Mesendoderm (in vitro differentiated cells): ENCODE data around the gene CTNND2.

Source experiments
- DNase-seq: peaks from one replicate; pipeline ENCODE4 v3.0.0; 2013
- H2AK5ac ChIP-seq: 2 replicates; pipeline ENCODE4 v1.6.1; 2013; ENCODE audit warnings: low read length, inconsistent platforms
- H2BK120ac ChIP-seq: 2 replicates; pipeline ENCODE4 v1.6.1; 2013; ENCODE audit warnings: low read depth, mild to moderate bottlenecking, low read length, moderate library complexity, mixed read lengths
- H2BK15ac ChIP-seq: replicated peaks from 2 replicates; pipeline ENCODE4 v1.6.1; 2013; ENCODE audit warnings: low read depth, mild to moderate bottlenecking, moderate library complexity
- H2BK5ac ChIP-seq: 2 replicates; pipeline ENCODE4 v1.6.1; 2013; ENCODE audit warnings: low read length, inconsistent platforms
- H3K18ac ChIP-seq: 2 replicates; pipeline ENCODE4 v1.6.1; 2013; ENCODE audit warnings: mild to moderate bottlenecking, low read length, mixed read lengths
- H3K23ac ChIP-seq: one replicate; pipeline ENCODE4 v1.6.1; 2013; ENCODE audit warnings: low read length
- H3K27ac ChIP-seq: 2 replicates; pipeline ENCODE4 v1.5.1; 2013; ENCODE audit warnings: low read depth, mild to moderate bottlenecking, inconsistent platforms, low read length, moderate library complexity
- H3K27me3 ChIP-seq: 2 replicates; pipeline ENCODE4 v1.6.1; 2013; ENCODE audit warnings: low read length, control low read depth, mild to moderate bottlenecking, inconsistent platforms; ENCODE audit not compliant: insufficient read depth, poor library complexity
- H3K36me3 ChIP-seq: 2 replicates; pipeline ENCODE4 v1.6.1; 2013; ENCODE audit warnings: low read length, inconsistent platforms; ENCODE audit not compliant: control insufficient read depth, insufficient read depth
- H3K4ac ChIP-seq: one replicate; pipeline ENCODE4 v1.6.1; 2013; ENCODE audit warnings: low read depth, mild to moderate bottlenecking, low read length, moderate library complexity
- H3K4me1 ChIP-seq: 2 replicates; pipeline ENCODE4 v1.6.1; 2013; ENCODE audit warnings: low read depth, low read length, inconsistent platforms; ENCODE audit not compliant: control insufficient read depth
- H3K4me2 ChIP-seq: 2 replicates; pipeline ENCODE4 v1.6.1; 2013; ENCODE audit warnings: low read length
- H3K4me3 ChIP-seq: 2 replicates; pipeline ENCODE4 v1.5.1; 2013; ENCODE audit warnings: mild to moderate bottlenecking, low read length
- H3K56ac ChIP-seq: one replicate; pipeline ENCODE4 v1.6.1; 2013; ENCODE audit warnings: low read length
- H3K79me1 ChIP-seq: 2 replicates; pipeline ENCODE4 v1.6.1; 2013; ENCODE audit warnings: low read length, inconsistent platforms
- H3K79me2 ChIP-seq: 2 replicates; pipeline ENCODE4 v1.6.1; 2013; ENCODE audit warnings: mild to moderate bottlenecking, low read length; ENCODE audit not compliant: control insufficient read depth, insufficient read depth
- H3K9ac ChIP-seq: 2 replicates; pipeline ENCODE4 v1.6.1; 2013; ENCODE audit warnings: low read length, inconsistent platforms
- H4K5ac ChIP-seq: one replicate; pipeline ENCODE4 v1.6.1; 2013; ENCODE audit warnings: low read length
- H4K8ac ChIP-seq: one replicate; pipeline ENCODE4 v1.6.1; 2013; ENCODE audit warnings: low read depth, mild to moderate bottlenecking, control low read depth, low read length, moderate library complexity
- WGBS: extraction: QIAGEN DNeasy Blood & Tissue Kit; methylation state at CpG from one replicate; pipeline ENCODE4 v1.1.7; 2013; ENCODE audit warnings: low lambda C conversion rate, missing lambda C conversion rate; ENCODE audit not compliant: insufficient coverage; ENCODE audit errors: extremely low coverage; 5-methylcytosine and 5-hydroxymethylcytosine counted together

CTNND2 gene

DNA sequence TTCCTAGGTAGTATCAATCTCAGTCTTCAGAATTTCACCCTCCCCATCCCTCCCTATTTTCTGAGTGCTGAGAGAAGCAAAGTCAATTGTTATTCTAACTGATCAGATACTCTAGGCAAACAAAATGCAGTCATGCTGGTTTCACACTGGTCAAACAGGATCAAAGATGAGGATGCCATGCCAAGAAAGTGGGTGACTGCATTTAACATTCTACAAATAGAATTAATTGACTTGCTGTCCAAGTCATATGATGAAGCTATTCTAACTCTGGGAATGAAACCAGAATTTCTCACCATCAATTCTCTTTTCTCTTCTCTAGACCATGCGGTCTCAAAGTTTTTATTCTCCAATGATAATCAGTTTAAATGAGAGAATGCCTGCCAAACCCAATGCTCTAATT lies 112.5 kb downstream of the CTNND2 start:
- DNase-seq = peak; percentile 9
- no peaks in the 10 kb centered on the region for H3K79me2 ChIP-seq

GRCh38 chr5:11790201-11790600 lies 114.0 kb downstream of the CTNND2 start:
- Histone ChIP-seq H3K36me3 (no peaks in the 10 kb centered on the region), H3K9ac (no peak overlapping the region), H2BK15ac (no peak overlapping the region), H3K4me1 (no peaks in the 10 kb centered on the region), H2BK120ac (no peak overlapping the region), H4K5ac (no peak overlapping the region), H3K4me2 (no peak overlapping the region), H3K23ac (no peak overlapping the region), H3K18ac (no peak overlapping the region), H3K4me3 (no peak overlapping the region), H3K56ac (no peak overlapping the region), H2AK5ac (no peak overlapping the region), H3K79me2 (no peaks in the 10 kb centered on the region), H3K27ac (no peak overlapping the region), H4K8ac (no peak overlapping the region), H3K79me1 (no peaks in the 10 kb centered on the region), H3K4ac (no peak overlapping the region), H3K27me3 (no peaks in the 10 kb centered on the region), H2BK5ac (no peak overlapping the region)
- no CpG with 5 or more reads among the region's 2 CpGs for WGBS
- DNase-seq = no peak

More for the DNA sequence above, 112.5 kb downstream of the CTNND2 start:
- no peak overlapping the region for H4K5ac ChIP-seq
- no peak overlapping the region for H3K23ac ChIP-seq
- no peak overlapping the region for H2BK5ac ChIP-seq
- H3K9ac ChIP-seq = no peak overlapping the region
- no peak overlapping the region for H3K4ac ChIP-seq
- no peak overlapping the region for H2BK15ac ChIP-seq
- no peak overlapping the region for H3K18ac ChIP-seq
- H2AK5ac ChIP-seq = no peak overlapping the region
- no peak overlapping the region for H3K27ac ChIP-seq
- H3K27me3 ChIP-seq = no peaks in the 10 kb centered on the region
- no peaks in the 10 kb centered on the region for H3K4me1 ChIP-seq
- no CpG with 5 or more reads among the region's 1 CpG for WGBS
- no peaks in the 10 kb centered on the region for H3K36me3 ChIP-seq
- H2BK120ac ChIP-seq = no peak overlapping the region
- H4K8ac ChIP-seq = no peak overlapping the region
- H3K56ac ChIP-seq = no peak overlapping the region
- no peaks in the 10 kb centered on the region for H3K79me1 ChIP-seq
- no peak overlapping the region for H3K4me2 ChIP-seq
- H3K4me3 ChIP-seq = no peak overlapping the region

- H3K79me2 ChIP-seq = no peaks in the 10 kb centered on the region
- H2BK15ac ChIP-seq = no peak overlapping the region
- H4K8ac ChIP-seq = no peak overlapping the region
- no CpG with 5 or more reads among the region's 6 CpGs for WGBS
- H3K36me3 ChIP-seq = no peaks in the 10 kb centered on the region
- H3K4ac ChIP-seq = no peak overlapping the region
- H3K4me3 ChIP-seq = no peak overlapping the region
- H2BK120ac ChIP-seq = no peak overlapping the region
- H2BK5ac ChIP-seq = no peak overlapping the region
- H3K56ac ChIP-seq = no peak overlapping the region
- no peak overlapping the region for H4K5ac ChIP-seq
- no peaks in the 10 kb centered on the region for H3K79me1 ChIP-seq
- H3K9ac ChIP-seq = no peak overlapping the region
- H2AK5ac ChIP-seq = no peak overlapping the region
- no peak overlapping the region for H3K23ac ChIP-seq
- H3K27me3 ChIP-seq = no peaks in the 10 kb centered on the region
- H3K18ac ChIP-seq = no peak overlapping the region
- no peak overlapping the region for H3K4me2 ChIP-seq
- no peak overlapping the region for H3K27ac ChIP-seq
- DNase-seq = no peak
- no peaks in the 10 kb centered on the region for H3K4me1 ChIP-seq
Observed at GRCh38 chr5:11785771-11786352, 118.4 kb downstream of the CTNND2 start.

DNA sequence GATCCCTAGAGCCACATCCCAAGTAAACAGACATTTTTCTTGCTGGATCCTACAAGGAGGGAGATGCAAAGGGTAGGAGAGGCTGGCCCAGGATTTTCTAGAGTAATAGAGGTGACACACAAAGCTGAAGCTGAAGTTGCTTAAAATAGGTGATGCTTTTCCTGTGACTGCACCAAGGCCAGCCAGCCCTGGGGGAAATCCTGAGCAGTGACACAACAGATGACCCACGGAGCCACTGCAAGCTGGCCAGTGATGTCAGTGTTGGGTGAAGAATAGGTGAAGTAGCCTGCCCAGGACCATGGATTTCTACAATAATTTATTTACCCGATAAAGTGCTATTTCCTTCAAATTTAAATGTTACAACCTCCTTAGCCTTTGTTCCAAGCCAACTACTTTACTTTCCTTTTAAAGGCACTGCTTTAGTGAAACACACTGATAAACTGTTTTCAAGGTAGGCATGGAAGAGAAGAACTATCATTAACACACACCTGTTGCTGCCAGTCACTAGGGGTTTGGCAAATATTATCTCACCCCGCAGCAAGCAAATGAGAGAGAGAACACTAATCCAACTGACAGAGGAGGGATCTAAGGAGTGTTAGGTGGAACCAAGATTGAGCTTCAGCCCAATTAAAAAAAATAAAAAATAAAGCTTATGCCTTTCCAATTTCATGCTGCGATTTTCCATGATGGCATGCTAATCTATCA lies 123.5 kb downstream of the CTNND2 start:
- no peak overlapping the region for H4K8ac ChIP-seq
- H2AK5ac ChIP-seq = no peak overlapping the region
- H3K4me3 ChIP-seq = no peak overlapping the region
- H2BK15ac ChIP-seq = no peak overlapping the region
- no peaks in the 10 kb centered on the region for H3K27me3 ChIP-seq
- no peak overlapping the region for H3K4me2 ChIP-seq
- H3K9ac ChIP-seq = no peak overlapping the region
- no peaks in the 10 kb centered on the region for H3K79me1 ChIP-seq
- no CpG with 5 or more reads among the region's 4 CpGs for WGBS
- no peak for DNase-seq
- H3K36me3 ChIP-seq = no peaks in the 10 kb centered on the region
- H3K56ac ChIP-seq = no peak overlapping the region
- no peak overlapping the region for H2BK5ac ChIP-seq
- no peak overlapping the region for H3K23ac ChIP-seq
- no peak overlapping the region for H3K27ac ChIP-seq
- no peaks in the 10 kb centered on the region for H3K4me1 ChIP-seq
- no peak overlapping the region for H3K18ac ChIP-seq
- H3K4ac ChIP-seq = no peak overlapping the region
- no peaks in the 10 kb centered on the region for H3K79me2 ChIP-seq
- H4K5ac ChIP-seq = no peak overlapping the region
- H2BK120ac ChIP-seq = no peak overlapping the region

- Histone ChIP-seq H3K4me1 (no peaks in the 10 kb centered on the region), H3K27me3 (no peaks in the 10 kb centered on the region), H3K79me1 (no peaks in the 10 kb centered on the region), H2BK5ac (no peak overlapping the region), H3K4me2 (no peak overlapping the region), H3K56ac (no peak overlapping the region), H3K36me3 (no peaks in the 10 kb centered on the region), H3K4ac (no peak overlapping the region), H3K23ac (no peak overlapping the region), H2BK120ac (no peak overlapping the region), H4K8ac (no peak overlapping the region), H3K27ac (no peak overlapping the region), H3K9ac (no peak overlapping the region), H3K79me2 (no peaks in the 10 kb centered on the region), H2AK5ac (no peak overlapping the region), H2BK15ac (no peak overlapping the region), H3K4me3 (no peak overlapping the region), H3K18ac (no peak overlapping the region), H4K5ac (no peak overlapping the region)
- WGBS = 100% methylated on average over 1 of the region's 2 CpGs
- no peak for DNase-seq
Observed at GRCh38 chr5:11777096-11777495, 127.2 kb downstream of the CTNND2 start.

DNA sequence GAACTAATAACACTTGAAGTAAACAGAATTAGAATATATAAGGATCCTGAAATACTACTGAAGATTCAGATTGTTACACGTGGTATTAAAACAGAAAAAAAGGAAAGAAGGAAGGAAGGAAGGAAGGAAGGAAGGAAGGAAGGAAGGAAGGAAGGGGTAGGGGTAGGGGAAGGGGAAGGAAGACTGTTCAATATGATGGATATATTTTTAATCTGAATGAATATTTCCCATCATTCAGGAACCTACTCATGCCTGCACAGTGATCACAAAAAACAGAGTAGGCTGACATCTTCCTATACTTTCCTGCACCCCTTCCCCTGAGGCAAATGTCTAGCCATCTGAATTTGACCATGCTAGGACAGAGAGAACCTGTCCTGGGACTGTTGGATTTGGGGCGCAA lies 133.9 kb downstream of the CTNND2 start:
- no peak overlapping the region for H2BK5ac ChIP-seq
- H4K5ac ChIP-seq = no peak overlapping the region
- H3K27me3 ChIP-seq = no peaks in the 10 kb centered on the region
- H2BK15ac ChIP-seq = no peak overlapping the region
- no peak overlapping the region for H3K23ac ChIP-seq
- no peaks in the 10 kb centered on the region for H3K79me1 ChIP-seq
- no peak overlapping the region for H3K4me2 ChIP-seq
- no peak overlapping the region for H3K27ac ChIP-seq
- no peak overlapping the region for H2BK120ac ChIP-seq
- no peaks in the 10 kb centered on the region for H3K4me1 ChIP-seq
- no peak overlapping the region for H3K9ac ChIP-seq
- H3K4me3 ChIP-seq = no peak overlapping the region
- no peaks in the 10 kb centered on the region for H3K36me3 ChIP-seq
- H4K8ac ChIP-seq = no peak overlapping the region
- WGBS = no CpG with 5 or more reads among the region's 2 CpGs
- DNase-seq = no peak
- H3K18ac ChIP-seq = no peak overlapping the region
- H2AK5ac ChIP-seq = no peak overlapping the region
- H3K4ac ChIP-seq = no peak overlapping the region
- no peaks in the 10 kb centered on the region for H3K79me2 ChIP-seq
- H3K56ac ChIP-seq = no peak overlapping the region
